ENCODE data around the gene SCUBE3.

The SCUBE3 gene

DNA sequence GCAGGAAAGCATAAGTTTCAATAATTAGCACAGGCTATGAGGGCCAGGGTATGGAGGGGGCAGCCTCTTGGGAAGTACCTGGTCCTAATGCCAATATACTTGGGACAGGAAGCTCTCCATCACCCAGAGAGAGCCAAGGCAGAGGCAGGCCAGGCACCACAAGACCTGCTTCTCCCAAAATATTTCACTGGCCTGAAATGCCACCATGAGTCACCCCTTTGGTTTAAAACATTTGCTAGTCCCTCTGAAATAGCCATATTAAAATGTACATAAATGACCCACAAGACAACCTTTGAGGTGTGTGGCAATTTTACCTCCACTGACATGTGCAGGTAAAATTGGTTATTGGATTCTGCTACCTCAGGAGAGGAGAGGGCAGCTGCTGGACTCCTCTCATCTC, 23.4 kb upstream of the SCUBE3 start:
- TF ChIP-seq, protein P1, sequence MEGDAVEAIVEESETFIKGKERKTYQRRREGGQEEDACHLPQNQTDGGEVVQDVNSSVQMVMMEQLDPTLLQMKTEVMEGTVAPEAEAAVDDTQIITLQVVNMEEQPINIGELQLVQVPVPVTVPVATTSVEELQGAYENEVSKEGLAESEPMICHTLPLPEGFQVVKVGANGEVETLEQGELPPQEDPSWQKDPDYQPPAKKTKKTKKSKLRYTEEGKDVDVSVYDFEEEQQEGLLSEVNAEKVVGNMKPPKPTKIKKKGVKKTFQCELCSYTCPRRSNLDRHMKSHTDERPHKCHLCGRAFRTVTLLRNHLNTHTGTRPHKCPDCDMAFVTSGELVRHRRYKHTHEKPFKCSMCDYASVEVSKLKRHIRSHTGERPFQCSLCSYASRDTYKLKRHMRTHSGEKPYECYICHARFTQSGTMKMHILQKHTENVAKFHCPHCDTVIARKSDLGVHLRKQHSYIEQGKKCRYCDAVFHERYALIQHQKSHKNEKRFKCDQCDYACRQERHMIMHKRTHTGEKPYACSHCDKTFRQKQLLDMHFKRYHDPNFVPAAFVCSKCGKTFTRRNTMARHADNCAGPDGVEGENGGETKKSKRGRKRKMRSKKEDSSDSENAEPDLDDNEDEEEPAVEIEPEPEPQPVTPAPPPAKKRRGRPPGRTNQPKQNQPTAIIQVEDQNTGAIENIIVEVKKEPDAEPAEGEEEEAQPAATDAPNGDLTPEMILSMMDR (IDR thresholded peaks at IDR 0.05; ENCODE audit: insufficient read depth, low read length, missing control alignments): no peak
- no peak for DNase-seq (ENCODE audit: low read depth, low spot score)
- ChIA-PET POLR2A (no interaction called here), CTCF (interaction anchor here (0.9 to 12.5 kb wide), 3 partner anchors 15 to 43 kb away, joined by 3 to 171 read pairs (median 5); no protein-coding TSS in a partner anchor)
- no peak overlapping the region for H3K4me3 ChIP-seq (ENCODE audit: low read depth, low read length)

DNA sequence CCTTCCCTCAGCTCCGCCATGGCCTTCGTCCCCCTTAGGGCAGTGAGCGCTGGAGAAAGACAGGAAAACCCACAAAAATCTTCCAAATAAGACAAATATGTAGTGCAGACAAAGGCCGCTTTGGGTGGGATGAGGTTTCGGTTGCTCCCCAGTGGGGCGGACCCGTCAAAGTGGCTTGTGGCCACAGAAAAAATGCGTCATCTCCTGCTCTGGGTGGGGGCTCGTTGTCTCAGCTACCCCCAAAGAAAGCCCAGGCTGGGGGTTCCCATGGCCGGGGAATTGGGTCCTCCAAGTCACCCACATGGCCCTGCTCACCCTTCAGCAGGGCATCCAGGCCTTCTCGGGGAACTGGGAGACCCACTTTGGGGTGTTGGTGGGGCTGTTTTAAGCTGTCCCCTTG, 21.9 kb upstream of the SCUBE3 start:
- TF ChIP-seq, protein P1 (IDR thresholded peaks at IDR 0.05; ENCODE audit: insufficient read depth, low read length, missing control alignments): no peak
- no peak for DNase-seq (ENCODE audit: low read depth, low spot score)
- no peak overlapping the region for H3K4me3 ChIP-seq (ENCODE audit: low read depth, low read length)
- POLR2A ChIA-PET: interaction anchor here (0.6 kb wide), 1 partner anchor 81 kb away, joined by 3 read pairs; no protein-coding TSS in a partner anchor
- CTCF ChIA-PET: interaction anchor here (1.0 to 12.5 kb wide), 4 partner anchors 13 to 49 kb away, joined by 3 to 171 read pairs (median 5); no protein-coding TSS in a partner anchor

DNA sequence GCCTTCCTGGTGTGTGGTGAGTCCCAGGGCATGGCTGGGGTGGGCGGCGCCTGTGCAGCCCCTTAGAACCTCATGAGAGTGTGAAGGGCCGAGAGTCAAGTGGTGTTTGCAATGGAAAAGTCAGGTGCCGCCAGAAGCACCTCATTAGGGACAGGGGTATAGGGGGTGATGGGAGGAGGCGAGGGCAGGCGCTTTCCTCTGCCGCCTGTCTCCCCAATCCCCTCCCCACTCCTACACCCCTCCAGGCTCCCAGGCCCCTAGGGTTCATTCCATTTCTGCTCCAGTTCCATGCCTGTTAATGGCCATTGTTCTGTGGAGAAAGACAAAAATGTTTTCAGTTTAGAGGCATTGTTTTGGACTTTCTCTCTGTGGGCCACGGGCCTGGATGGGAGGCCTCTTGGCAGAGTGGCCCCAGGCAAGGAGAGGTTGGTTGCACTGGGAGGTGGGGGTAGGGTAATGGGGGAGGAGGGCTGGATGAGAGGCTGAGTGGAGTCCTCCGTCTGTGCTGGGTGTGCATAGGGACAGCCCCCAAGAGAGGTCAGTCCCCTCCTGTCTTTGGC, 21.4 kb upstream of the SCUBE3 start:
- no peak for DNase-seq (ENCODE audit: low read depth, low spot score)
- no peak overlapping the region for H3K4me3 ChIP-seq (ENCODE audit: low read depth, low read length)
- ChIA-PET CTCF (interaction anchor here (1.0 to 12.5 kb wide), 4 partner anchors 13 to 48 kb away, joined by 3 to 171 read pairs (median 5); no protein-coding TSS in a partner anchor), POLR2A (no interaction called here)
- TF ChIP-seq, protein P1 (IDR thresholded peaks at IDR 0.05; ENCODE audit: insufficient read depth, low read length, missing control alignments): no peak

DNA sequence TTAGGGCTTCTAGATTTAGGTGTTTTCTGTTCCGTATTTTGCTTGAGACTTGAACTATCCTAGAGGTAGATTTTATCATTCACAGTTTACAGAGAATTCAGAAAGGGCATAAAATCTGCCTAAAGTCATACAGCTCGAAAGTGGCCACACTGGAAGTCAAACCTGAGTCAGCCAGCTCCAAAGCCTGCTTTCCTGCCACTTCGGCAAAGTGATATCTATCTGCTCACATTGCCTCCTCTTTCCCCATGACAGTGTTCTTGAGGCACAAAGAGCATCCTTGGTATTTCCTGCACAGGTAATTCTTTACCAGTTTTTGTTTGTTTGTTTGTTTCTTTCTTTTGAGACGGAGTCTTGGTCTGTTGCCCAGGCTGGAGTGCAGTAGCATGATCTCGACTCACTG, 19.4 kb upstream of the SCUBE3 start:
- TF ChIP-seq, protein P1 (IDR thresholded peaks at IDR 0.05; ENCODE audit: insufficient read depth, low read length, missing control alignments): no peak

DNA sequence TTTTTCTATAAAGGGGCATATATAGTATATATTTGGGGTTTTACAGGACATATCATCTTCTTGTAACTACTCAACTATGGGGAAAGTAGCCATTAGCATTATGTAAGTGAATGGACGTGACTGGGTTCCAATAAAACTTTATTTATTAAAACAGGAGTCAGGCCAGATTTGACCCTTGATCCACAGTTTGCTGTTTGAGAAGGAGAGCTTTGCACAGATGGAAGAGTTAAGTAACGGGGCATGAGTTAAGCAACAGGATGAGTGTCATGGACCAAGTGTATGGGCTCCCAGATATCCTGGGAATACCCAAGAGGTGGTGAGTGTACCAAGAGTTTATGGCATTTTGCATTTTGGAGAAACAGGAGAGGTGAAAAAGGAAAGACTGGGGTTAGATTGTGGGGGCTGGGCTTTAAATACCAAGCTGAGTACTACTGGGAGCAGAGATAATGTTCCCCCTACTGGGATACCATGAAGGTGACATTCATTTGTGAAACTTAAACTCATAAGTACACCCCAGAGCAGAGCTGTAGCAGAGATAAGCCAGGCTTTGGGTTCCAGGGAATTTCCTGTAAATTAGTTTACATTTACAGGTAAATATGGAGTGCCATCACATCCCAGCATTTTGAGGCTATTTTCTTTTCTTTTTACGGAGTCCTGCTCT, 18.5 kb upstream of the SCUBE3 start:
- no peak for DNase-seq (ENCODE audit: low read depth, low spot score)
- ChIA-PET POLR2A (no interaction called here), CTCF (interaction anchor here (1.4 to 12.5 kb wide), 3 partner anchors 10 to 49 kb away, joined by 4 to 171 read pairs (median 6); no protein-coding TSS in a partner anchor)
- TF ChIP-seq, protein P1 (IDR thresholded peaks at IDR 0.05; ENCODE audit: insufficient read depth, low read length, missing control alignments): no peak
- H3K4me3 ChIP-seq (ENCODE audit: low read depth, low read length): no peak overlapping the region

More for the DNA sequence above, 19.4 kb upstream of the SCUBE3 start:
- H3K4me3 ChIP-seq (ENCODE audit: low read depth, low read length): no peak overlapping the region
- CTCF ChIA-PET: interaction anchor here (3.3 to 12.5 kb wide), 2 partner anchors 11 to 48 kb away, joined by 6 to 171 read pairs; no protein-coding TSS in a partner anchor
- POLR2A ChIA-PET: no interaction called here
- DNase-seq (ENCODE audit: low read depth, low spot score): no peak

DNA sequence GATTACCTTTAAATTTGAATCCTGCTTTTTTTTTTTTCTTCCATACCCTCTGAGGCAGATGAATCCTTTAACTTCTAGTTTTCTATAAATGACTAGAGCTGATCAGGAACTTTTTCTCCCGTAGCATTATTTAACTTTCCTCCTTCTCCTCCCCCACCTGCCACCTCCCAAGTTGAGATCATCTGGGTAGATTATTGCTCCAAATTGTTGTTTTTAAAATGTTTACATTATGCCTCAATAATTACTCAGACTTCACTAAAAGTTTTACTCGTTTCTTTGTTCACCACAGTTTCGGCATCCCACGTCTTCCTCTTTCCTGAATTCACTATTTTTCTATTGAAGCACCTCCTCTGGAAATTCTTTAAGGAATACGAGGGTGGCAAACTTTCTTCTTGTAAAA, 16.6 kb upstream of the SCUBE3 start:
- CTCF ChIA-PET: interaction anchor here (0.9 to 15.4 kb wide), 4 partner anchors 8 to 211 kb away, joined by 3 to 171 read pairs (median 62); no protein-coding TSS in a partner anchor
- H3K4me3 ChIP-seq (ENCODE audit: low read depth, low read length): no peak overlapping the region
- no peak for DNase-seq (ENCODE audit: low read depth, low spot score)
- POLR2A ChIA-PET: no interaction called here
- TF ChIP-seq, protein P1 (IDR thresholded peaks at IDR 0.05; ENCODE audit: insufficient read depth, low read length, missing control alignments): no peak
